Endodermal cell (in vitro differentiated cells): ENCODE results near the gene RNU2-1. TPM values are rescaled to one million over a fixed set of nuclear protein-coding genes. Genes with fewer than 3 reads are reported as not detected.
"Not testable (repeated sequence)": the region's sequence is repeated elsewhere in the genome, so short reads cannot be mapped to it uniquely, and the experiment has no call there.

Source experiments
- DNase-seq: peaks from one replicate; pipeline ENCODE4 v3.0.0-alpha.2; 2017
- H3K27ac ChIP-seq: 2 replicates; pipeline ENCODE4 v1.5.1; 2013; ENCODE audit warnings: mild to moderate bottlenecking, low read depth, low read length, moderate library complexity
- H3K27me3 ChIP-seq: 2 replicates; pipeline ENCODE4 v1.6.1; 2013; ENCODE audit warnings: mild to moderate bottlenecking, low read length, moderate library complexity; ENCODE audit not compliant: insufficient read depth, control insufficient read depth, poor library complexity, severe bottlenecking
- H3K36me3 ChIP-seq: 2 replicates; pipeline ENCODE4 v1.7.0; 2013; ENCODE audit warnings: mild to moderate bottlenecking, low read length, moderate library complexity; ENCODE audit not compliant: control insufficient read depth, insufficient read depth
- H3K4me1 ChIP-seq: one replicate; pipeline ENCODE4 v1.7.0; 2013; ENCODE audit warnings: low read length; ENCODE audit not compliant: control insufficient read depth, insufficient read depth
- H3K4me3 ChIP-seq: 2 replicates; pipeline ENCODE4 v1.5.1; 2013; ENCODE audit warnings: mild to moderate bottlenecking, low read length, moderate library complexity
- H3K9ac ChIP-seq: 2 replicates; pipeline ENCODE4 v1.6.1; 2013; ENCODE audit warnings: mild to moderate bottlenecking, low read length, moderate library complexity; ENCODE audit not compliant: poor library complexity, severe bottlenecking; ENCODE audit errors: extremely low read depth
- H3K9me3 ChIP-seq: 2 replicates; pipeline ENCODE4 v1.6.1; 2013; ENCODE audit warnings: mild to moderate bottlenecking, low read length, moderate library complexity; ENCODE audit not compliant: control insufficient read depth
- H3K27ac Mint-ChIP-seq: 2 replicates; pipeline ENCODE4 v1.8.0; 2020; ENCODE audit warnings: mixed read lengths
- H3K27me3 Mint-ChIP-seq: 2 replicates; pipeline ENCODE4 v1.8.0; 2021; ENCODE audit warnings: mild to moderate bottlenecking, mixed read lengths; ENCODE audit not compliant: insufficient read depth
- H3K36me3 Mint-ChIP-seq: 2 replicates; pipeline ENCODE4 v1.8.0; 2020; ENCODE audit warnings: low read depth, mixed read lengths
- H3K4me1 Mint-ChIP-seq: 2 replicates; pipeline ENCODE4 v1.8.0; 2020; ENCODE audit warnings: mixed read lengths
- H3K4me3 Mint-ChIP-seq: 2 replicates; pipeline ENCODE4 v1.8.0; 2020; ENCODE audit warnings: mild to moderate bottlenecking, moderate library complexity, mixed read lengths
- H3K9me3 Mint-ChIP-seq: 2 replicates; pipeline ENCODE4 v1.8.0; 2020; ENCODE audit warnings: mild to moderate bottlenecking, mixed read lengths
- CTCF ChIP-seq: fragments of 200-600 bp; sonication (generic); conservative IDR thresholded peaks from 2 replicates; pipeline ENCODE4 v1.5.0; 2021; ENCODE audit warnings: antibody characterized with exemption, mild to moderate bottlenecking
- WGBS, 2 experiments: methylation state at CpG; one replicate each; pipeline versions ENCODE4 v1.1.5 to v1.1.7; 2013; ENCODE audit warnings: missing lambda C conversion rate in 2 of 2, mixed read lengths in 1 of 2; ENCODE audit not compliant: insufficient coverage in 1 of 2, insufficient read length in 1 of 2; 5-methylcytosine and 5-hydroxymethylcytosine counted together
- total RNA-seq, 2 donors: library from RNA; stranded (reverse); fragmentation: NEBNext Ultra II Directional in 1 of 2; extraction: Animal tissue kit (Norgen Biotek cat#: 25700) in 1 of 2; gene quantifications; 2 replicates in 1 of 2; 3 replicates in 1 of 2; pipeline ENCODE4 v1.2.1, GENCODE V29; 2021

Gene RNU2-1
- total RNA-seq, 2 donors from 2014 or later = 5,418 to 7,320 TPM

- H3K9me3 Mint-ChIP-seq = no peaks in the 10 kb centered on the region
- H3K9me3 ChIP-seq = no peaks in the 10 kb centered on the region
- no peak overlapping the region for H3K9ac ChIP-seq
- H3K36me3 ChIP-seq = peaks cover 70% of the 10 kb centered on the region
- peaks cover 70% of the 10 kb centered on the region for H3K36me3 Mint-ChIP-seq
- no peak overlapping the region for H3K27ac ChIP-seq
- no peaks in the 10 kb centered on the region for H3K27me3 ChIP-seq
- H3K27me3 Mint-ChIP-seq = no peaks in the 10 kb centered on the region
- H3K27ac Mint-ChIP-seq = no peak overlapping the region
- no peaks in the 10 kb centered on the region for H3K4me1 Mint-ChIP-seq
- no peak for DNase-seq
- no peak for TF ChIP-seq CTCF
- H3K4me3 ChIP-seq = no peak overlapping the region
- H3K4me1 ChIP-seq = no peaks in the 10 kb centered on the region
- 80 to 93% methylated on average over 1 to 2 of the region's 2 CpGs for WGBS, 2 experiments
- H3K4me3 Mint-ChIP-seq = no peak overlapping the region
These were observed 34.1 kb downstream of the RNU2-1 start for GRCh38 chr17:43199633-43200032.

GRCh38 chr17:43193251-43193650 is 40.5 kb downstream of the RNU2-1 start:
- Mint-ChIP-seq H3K36me3 (peaks cover 75% of the 10 kb centered on the region), H3K4me3 (no peak overlapping the region), H3K4me1 (no peaks in the 10 kb centered on the region), H3K27me3 (no peaks in the 10 kb centered on the region), H3K27ac (no peak overlapping the region), H3K9me3 (no peaks in the 10 kb centered on the region)
- peaks cover 77% of the 10 kb centered on the region for H3K36me3 ChIP-seq
- TF ChIP-seq CTCF = no peak
- DNase-seq = no peak
- H3K27me3 ChIP-seq = no peaks in the 10 kb centered on the region
- H3K9me3 ChIP-seq = no peaks in the 10 kb centered on the region
- 93 to 95% methylated on average over 4 to 5 of the region's 5 CpGs for WGBS, 2 experiments
- no peak overlapping the region for H3K9ac ChIP-seq
- H3K4me3 ChIP-seq = no peak overlapping the region
- H3K27ac ChIP-seq = no peak overlapping the region
- no peaks in the 10 kb centered on the region for H3K4me1 ChIP-seq

GRCh38 chr17:43186656-43187055 is 47.1 kb downstream of the RNU2-1 start:
- H3K4me1 Mint-ChIP-seq, H3K27me3 Mint-ChIP-seq, H3K9me3 ChIP-seq, H3K4me1 ChIP-seq, H3K9me3 Mint-ChIP-seq, H3K4me3 Mint-ChIP-seq, H3K27ac Mint-ChIP-seq, DNase-seq, H3K4me3 ChIP-seq, H3K27me3 ChIP-seq, H3K27ac ChIP-seq, H3K9ac ChIP-seq: not testable (repeated sequence)
- H3K36me3 ChIP-seq = peaks cover 46% of the 10 kb centered on the region
- 69 to 98% methylated on average over 3 to 5 of the region's 5 CpGs for WGBS, 2 experiments
- peaks cover 62% of the 10 kb centered on the region for H3K36me3 Mint-ChIP-seq

- no peak overlapping the region for H3K9ac ChIP-seq
- no peaks in the 10 kb centered on the region for H3K4me1 ChIP-seq
- Mint-ChIP-seq H3K27me3 (no peaks in the 10 kb centered on the region), H3K4me1 (no peaks in the 10 kb centered on the region), H3K9me3 (peaks cover 5% of the 10 kb centered on the region), H3K36me3 (peaks cover 48% of the 10 kb centered on the region), H3K27ac (no peak overlapping the region), H3K4me3 (no peak overlapping the region)
- H3K4me3 ChIP-seq = no peak overlapping the region
- TF ChIP-seq CTCF = no peak
- no peaks in the 10 kb centered on the region for H3K27me3 ChIP-seq
- DNase-seq = no peak
- H3K36me3 ChIP-seq = peaks cover 43% of the 10 kb centered on the region
- no peak overlapping the region for H3K27ac ChIP-seq
- no peaks in the 10 kb centered on the region for H3K9me3 ChIP-seq
- WGBS, 2 experiments = 94 to 98% methylated on average over 3 of the region's 3 CpGs
These were observed 49.9 kb downstream of the RNU2-1 start for GRCh38 chr17:43183921-43184320.
